Stimulated activated CD4-positive, alpha-beta T cell treated with anti-CD3 and anti-CD28 coated beads, TNF-alpha, amount 100 ng/mL, for 1 hour (primary cell): ENCODE data around the gene TDRD7.
A peak's percentile ranks its signal among the peaks of the same experiment; 100 is the strongest.
"Not testable (repeated sequence)": the region's sequence is repeated elsewhere in the genome, so short reads cannot be mapped to it uniquely, and the experiment has no call there.

Experiments used
- DNase-seq, 3 donors: peaks; one replicate each; pipeline ENCODE4 v3.0.0-alpha.2; 2020; ENCODE audit warnings: low read depth in 3 of 3, low spot score in 1 of 3

TDRD7 gene

DNA sequence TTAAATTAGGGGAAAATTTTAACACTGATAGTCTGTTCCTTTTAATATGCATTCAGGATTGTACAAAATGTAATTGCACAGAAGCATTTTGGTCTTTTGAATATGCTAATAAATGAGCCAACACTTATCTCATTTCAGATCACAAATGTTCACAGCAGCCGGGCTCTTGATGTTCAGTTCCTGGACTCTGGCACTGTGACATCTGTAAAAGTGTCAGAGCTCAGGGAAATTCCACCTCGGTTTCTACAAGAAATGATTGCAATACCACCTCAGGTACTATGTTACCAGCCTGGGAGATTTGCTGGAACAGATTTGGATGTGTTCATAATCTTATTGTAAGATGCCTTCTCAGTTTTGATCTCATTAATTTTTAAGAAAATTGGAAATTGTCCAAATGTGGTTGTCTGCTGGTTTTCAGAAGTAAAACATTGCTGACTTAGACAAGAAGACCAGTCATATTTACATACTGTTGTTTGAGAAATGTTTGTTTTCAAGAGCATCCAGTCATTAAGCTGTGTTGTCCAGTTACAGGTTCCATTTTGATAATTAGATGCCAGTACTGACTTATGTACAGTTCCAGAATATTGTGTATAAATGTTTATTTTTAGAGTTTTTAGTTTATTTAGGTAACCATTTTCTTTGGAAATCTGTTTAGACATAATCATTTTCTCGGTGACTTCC lies 66.5 kb downstream of the TDRD7 start:
- no peak for DNase-seq

DNA sequence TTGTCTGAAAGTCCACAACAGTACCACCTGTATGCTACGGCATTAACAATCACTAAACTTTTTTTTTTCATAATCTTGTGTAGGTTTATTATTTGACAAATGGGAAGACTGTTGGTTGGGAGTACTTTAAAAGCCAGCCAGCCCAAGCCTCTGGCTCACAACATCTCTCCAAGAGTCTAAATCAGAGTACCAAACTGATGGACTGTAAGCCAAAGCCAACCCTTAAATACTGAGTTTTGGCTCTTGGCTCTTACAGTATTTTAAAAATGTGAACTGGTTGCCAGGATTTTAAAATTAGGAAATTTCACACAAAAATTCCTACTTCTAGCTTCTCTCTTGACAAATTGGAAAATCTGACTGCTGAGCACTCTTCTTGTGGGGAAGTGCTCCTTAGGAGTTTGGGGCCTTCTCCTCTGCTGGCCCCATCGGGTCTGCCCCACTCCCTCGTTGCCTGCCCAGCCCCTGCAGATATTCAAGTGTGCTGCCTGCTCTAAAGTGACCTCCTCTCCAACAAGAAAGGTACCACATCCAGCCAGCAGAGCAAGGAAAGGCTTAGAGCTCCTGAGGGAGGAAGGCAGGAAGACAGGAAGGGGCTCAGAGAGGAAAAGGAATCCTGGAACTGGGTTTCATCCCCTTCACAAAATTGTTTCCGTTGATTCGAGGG lies 67.7 kb downstream of the TDRD7 start:
- no peak for DNase-seq

DNA sequence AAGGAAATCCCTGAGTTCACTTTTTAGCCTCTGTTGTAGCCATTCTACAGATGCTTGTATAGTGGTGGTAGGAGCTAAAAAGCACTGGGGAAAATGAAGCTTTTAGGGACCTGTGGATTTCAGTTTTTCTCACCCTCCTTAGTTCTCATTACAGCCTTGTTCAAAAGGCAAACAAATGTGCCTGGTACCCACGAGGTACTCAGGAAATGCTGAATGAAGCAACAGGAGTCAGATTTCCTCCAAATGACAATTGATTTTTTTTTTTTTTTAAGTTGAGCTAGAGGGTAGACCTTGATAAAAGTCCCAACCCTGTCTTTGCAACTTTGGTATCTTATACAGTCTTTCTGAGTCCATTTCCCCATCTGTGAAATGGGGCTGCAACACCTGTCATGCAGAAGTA lies 68.3 kb downstream of the TDRD7 start:
- DNase-seq = no peak

DNA sequence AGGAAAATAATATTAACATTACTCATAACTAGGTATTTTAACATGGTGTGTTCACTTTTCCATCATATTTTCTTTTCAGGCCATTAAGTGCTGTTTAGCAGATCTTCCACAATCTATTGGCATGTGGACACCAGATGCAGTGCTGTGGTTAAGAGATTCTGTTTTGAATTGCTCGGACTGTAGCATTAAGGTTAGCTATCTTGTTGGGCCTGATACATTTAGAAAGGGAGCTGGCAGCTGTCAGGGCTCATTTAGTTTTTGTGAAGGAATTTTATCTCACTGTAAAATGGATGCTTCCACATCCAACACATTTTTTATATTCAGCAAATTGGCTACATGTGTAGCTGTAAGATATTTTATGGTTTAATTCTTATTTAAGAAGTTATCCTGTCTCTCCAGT lies 68.9 kb downstream of the TDRD7 start:
- no peak for DNase-seq

DNA sequence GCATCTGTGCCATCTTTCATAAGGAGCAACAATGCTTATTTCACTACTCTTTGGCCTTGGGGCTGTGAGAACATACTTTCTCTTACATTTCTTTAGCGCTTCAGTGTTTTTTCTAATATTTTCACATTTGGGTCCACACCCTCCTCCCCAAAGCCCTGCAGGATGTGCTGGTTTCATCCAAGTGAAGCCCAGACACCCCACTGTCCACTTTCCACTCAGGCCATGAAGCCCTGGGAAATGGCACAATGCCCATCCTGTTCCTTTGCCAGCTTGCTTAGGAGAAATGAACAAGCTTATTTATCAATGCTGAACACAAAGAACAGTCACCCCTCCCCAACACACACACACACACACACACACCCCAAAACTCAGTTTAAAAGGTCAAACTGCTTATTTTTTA lies 72.2 kb downstream of the TDRD7 start:
- DNase-seq = no peak

DNA sequence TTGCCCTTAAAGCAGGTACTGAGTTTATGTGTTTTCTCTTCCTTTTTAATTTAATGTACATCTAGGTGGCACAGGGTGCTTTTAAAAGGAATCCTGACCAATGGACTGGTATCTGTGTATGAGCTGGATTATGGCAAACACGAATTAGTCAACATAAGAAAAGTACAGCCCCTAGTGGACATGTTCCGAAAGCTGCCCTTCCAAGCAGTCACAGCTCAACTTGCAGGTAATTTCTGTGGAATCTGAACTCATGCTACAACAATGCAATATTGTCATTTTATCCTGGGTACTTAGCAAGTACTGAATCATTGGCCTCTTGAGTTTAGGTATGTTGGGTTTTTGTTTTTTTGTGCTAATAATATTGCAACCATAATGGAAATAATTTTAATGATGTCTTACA lies 75.2 kb downstream of the TDRD7 start:
- DNase-seq = no peak

DNA sequence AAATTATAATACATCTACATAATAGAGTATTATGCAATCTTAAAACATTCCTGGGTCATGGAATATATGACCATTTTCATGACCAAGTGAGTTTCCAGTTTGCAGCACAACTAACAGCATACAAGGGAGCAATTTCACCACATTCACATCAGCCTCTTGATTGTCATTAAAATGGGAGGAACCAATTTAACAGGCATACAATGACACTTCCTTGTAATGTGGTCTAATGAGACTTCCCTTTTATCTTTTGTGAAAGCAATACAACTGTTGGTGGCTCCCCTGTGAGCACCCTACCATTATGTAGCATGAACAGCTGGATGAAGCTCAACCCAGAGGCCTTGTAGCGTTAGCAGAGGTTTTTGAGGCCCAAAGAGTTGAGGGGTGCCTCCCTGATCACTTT lies 76.0 kb downstream of the TDRD7 start:
- no peak for DNase-seq

DNA sequence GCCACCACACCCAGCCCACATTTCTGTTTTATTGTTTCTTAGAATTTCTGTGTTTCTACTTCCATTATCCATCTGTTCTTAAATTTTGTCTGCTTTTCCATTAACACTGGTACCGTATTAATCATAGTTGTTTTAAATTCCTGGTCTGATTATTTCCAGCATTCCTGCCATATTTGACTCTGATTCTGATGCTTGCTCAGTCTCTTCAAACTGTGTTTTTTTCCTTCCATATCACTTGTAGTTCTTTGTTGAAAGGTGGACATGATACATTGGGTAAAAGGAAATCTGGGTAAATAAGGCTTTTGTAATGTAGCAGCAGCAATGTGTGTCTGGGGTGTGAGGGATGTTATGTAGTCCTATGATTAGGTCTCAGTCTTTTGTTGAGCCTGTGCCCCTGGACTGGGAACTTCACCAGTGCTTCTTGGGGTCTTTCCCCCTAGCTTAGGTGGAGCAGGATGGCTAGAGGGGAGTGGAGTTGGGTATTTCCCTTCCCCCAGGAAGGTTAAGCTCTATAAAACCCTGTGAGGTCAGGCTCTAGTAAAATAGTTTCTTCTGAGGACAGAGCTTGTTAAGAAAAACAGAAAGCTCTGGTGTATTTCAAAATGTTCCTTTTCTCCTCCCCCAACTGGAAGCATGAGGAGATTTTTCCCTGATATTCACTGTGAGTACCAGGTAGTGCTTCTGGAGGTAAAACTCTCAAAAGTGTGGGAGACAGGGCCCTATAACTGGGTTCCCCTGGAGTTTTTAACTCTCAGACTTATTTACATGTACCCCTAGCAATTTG lies 79.5 kb downstream of the TDRD7 start:
- DNase-seq = no peak

DNA sequence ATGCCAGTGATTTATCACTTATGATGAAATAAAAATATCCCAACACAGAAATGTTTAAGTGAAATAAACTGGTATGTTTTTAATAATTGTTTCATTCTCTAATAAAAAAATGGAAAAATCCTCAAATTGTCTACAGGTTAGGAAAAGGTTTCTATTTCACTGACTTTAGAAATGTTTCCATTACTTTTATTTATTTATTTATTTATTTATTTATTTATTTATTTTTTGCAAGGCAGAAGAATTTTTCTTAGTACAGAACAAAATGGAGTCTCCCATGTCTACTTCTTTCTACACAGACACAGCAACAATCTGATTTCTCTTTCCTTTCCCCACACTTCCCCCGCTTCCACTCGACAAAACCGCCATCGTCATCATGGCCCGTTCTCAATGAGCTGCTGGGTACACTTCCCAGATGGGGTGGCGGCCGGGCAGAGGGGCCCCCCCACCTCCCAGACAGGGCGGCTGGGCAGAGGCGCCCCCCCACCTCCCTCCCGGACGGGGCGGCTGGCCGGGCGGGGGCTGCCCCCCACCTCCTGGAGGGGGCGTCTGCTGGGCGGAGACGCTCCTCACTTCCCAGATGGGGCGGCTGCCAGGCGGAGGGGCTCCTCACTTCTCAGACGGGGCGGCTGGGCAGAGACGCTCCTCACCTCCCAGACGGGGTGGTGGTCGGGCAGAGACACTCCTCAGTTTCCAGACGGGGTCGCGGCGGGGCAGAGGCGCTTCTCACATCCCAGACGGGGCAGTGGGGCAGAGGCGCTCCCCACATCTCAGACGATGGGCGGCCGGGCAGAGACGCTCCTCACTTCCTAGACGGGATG lies 85.9 kb downstream of the TDRD7 start:
- DNase-seq = not testable (repeated sequence)

DNA sequence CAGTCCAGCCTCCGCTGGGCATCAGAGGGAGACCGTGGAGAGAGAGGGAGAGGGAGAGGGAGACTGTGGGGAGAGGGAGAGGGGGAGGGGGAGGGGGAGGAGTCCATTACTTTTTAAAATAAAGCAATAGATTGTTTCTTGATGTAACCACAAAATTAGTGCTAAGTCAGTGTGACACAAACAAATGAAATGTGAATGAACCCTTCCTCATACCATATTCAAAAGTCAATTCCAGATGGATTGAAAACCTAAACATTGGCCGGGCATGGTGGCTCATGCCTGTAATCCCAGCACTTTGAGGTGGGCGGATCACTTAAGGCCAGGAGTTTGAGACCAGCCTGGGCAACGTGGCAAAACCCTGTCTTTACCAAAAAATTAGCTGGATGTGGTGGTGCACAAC lies 87.0 kb downstream of the TDRD7 start:
- not testable (repeated sequence) for DNase-seq

DNA sequence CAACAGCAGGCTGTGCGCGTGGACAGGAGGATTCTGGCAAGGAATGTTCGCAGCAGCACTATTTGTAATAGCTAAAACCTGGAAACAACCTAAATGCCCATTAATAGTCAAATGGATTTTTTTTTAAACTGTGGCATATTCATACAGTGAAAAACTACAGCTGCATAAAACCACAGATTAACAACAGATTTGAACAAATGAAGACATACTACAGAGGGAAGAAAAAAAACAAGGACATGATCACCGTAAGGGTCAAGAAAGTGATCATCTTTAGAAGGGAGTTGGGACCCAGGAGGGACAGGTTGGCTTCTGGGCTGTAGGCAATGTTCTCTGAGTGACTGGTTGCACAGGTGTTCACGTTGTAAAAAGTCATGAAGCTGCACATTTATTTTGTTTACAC lies 88.4 kb downstream of the TDRD7 start:
- DNase-seq = no peak

DNA sequence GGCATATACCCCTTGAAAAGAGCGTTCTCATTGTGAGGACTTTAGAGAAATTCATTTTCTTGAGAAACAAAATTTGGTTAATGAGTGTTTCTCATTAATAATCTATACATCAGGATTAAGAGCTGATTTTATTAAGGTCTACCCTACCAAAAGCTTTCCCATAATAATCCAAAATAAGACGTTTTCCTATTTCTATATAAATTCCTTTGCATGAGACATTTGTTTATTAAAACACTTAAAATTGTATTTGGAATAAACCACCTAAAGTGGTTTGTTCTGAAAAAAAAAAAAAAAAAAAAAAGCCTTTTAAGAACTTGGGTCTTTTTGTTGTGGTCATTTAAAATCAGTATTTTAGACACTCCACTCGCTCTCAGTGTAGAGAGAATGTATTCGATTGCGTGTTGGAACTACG lies 88.9 kb downstream of the TDRD7 start:
- no peak for DNase-seq

DNA sequence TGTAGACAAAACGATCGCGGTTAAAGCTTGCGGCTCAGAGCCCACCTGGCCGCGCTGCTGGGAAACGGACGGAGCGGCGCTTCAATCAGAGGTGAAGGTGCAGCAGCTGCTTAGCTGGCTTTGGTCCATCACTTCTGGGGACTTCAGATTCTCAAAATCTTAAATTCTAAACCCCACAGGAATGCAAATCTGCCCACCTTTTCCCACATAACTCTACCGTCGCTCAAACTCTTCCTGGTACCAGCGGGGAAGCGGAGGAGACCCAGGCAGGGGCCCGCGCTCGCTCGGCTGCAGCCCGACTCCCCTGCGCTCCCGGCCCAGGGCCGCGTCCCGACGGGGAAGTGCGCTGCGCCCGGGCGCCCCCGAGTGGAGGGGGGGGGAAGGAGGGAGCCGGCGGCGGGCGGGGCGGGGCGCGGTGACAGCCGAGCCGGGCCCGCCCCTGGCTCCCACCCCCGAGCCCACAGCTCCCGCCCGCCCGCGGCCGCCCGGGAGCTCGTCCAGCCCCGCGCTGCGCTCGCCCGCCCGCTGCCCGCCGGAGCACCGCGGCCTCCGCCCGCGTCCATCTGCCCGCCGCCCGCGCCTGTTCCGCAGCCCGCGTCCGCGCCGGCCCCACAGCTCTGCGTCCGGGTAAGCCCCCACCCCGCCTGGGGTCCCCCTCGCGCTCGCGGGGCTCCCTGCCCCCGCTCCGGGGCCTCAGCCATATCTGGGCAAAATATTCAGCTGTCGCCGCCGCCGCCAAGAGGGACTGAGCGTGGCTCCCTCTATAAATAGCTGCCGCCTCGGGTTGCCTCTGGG lies 89.5 kb downstream of the TDRD7 start, which contains the start of gene TMOD1:
TMOD1 (plus strand) TSS at position 490 of the 795 bp plus-strand sequence. CDS start 22,523 bp downstream, outside the sequence.
- DNase-seq = peak in 1 of 3 donors; percentile 18

DNA sequence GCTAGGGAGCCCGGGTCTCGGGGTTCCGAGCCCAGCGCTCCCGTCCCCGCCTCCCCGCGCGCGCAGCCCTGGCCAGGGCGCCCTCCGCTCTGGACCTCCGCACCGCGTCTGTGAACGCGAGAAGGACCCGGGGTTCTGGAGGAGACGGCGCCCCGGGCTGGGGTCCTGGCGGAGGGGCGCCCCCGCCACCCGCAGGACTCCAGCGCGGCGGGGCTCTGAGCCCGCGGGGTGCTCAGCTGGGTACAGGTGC lies 90.0 kb downstream of the TDRD7 start:
- no peak for DNase-seq

DNA sequence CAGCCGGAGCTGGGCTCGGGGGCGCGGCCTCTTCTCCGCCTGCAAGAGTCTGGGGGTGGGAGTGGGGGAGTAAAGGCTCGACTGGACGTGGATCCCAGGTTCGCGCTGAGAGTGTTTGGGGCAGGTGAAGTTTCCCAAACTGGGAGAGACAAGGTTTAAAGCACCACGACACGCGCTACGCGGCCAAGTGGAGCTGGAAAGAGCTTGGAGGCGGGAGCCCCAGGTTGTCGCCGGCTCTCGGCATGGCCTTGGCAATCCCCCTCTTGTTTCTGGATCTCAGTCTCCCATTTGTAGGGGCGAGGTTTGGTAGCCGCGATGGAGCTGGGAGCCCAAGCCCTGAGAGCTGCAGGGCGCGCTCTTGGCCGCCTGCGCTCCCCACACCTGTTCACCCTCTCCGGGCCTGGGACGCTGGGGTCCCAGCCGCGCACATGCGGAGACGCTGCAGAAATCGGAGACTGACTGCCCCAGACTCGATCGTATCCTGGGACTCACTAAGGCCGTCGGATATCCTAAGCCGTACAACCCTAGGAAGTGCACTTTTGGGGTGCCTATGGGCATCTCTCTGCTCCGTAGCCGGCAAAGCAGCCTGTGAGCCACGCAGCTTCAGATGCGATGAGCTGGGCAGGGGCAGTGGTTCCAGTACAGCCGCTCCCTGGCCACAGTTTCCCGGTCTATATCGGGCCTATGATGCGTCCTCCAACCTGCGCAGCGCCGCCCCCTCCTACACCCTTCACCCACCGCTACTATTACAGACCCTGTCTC lies 90.5 kb downstream of the TDRD7 start:
- no peak for DNase-seq

DNA sequence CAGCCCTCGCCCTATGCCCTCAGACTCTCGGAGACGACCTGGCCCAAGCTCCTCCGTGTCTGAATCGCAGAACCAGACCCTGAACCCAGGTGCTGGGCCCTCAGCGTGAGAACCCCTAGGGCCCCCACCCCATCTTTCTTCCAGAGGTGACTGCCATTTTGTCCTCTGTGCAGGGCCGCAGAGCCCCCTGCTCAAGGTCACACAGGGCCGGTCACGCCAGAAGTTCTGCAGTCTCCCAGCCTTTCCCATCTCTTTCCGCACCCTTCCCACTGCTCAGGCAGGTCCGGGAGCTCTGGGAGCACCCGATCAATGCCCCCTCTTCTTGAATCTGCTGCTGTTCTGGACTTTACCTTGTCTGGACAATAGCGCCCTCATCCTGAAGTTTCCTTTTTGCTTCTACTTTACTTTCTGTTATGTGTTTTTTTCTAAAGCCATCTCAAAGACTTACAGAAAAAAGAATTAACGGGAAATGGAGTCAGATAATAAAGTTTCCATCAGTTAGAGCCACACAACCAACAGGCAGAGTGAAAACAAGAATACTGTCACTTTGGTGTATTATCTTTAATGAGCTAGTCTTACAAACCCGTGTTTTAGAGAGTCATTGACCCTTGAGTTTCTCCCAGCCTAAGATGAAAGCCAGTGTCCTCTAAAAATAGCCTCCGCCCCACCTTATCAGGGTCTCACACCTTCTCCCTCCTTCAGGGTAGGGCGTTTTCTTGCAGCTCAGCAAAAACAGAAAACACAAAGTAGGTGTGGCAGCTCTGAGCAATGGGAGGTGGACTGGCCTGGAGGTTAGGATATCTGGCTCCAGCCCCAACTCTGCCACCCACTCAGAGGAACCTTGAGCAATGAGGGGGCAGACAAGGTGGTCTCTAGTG lies 91.3 kb downstream of the TDRD7 start:
- DNase-seq = no peak

DNA sequence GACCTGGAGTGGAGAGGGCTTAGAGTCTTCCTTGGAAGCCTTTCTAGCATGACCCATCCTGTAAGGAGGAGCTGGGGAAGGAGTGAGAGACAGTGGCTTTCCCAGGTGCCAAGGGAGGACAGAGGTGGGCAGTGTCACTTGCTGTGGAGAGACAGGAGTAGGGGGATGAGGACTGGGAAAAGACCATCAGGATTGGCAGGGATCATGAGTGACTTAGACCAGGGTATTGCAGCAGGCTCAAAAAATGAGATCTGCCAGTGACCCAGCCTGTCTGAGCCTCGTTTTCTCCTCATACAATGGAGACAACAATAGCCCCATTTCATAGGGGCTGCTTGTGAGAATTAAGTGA lies 91.9 kb downstream of the TDRD7 start:
- no peak for DNase-seq

DNA sequence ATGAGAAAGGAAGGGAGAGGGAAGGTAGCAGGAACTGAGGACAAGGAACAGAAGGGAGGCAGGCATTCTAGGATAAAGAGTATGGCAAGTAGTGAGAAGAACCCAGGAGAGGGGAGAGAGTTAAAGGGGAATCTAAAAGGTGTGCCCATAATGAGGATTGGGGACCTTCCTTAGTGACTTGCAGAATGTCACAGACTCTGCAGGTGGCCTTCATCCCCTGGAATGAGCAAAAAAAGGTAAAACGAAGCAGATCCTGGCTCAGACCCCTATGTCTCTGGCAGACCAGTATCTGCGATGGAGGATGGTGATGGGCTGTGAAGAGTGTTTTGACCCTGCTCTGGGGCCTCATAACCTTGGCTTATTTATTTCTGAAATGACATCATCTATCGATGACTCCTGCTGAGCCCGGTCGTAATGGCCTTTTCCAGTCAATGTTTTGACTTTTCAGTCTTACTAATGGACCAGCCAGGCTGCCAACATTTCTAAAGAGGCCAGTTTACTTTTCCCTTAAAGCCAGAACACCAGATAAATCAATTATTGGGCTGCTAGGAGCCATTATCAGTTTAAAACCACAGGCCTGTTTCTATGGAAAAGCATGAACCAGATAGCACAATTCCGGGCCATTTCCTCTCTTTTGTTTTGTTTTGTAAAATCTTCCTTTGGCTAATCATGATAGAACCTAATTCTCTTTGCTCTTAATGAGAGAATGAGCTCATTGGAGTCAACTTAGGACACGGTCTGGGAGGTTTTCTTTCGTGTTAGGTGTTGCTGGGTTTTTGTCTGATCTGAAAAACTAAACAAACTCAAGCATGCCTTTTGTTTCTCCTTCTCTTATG lies 92.7 kb downstream of the TDRD7 start:
- no peak for DNase-seq
